ENCODE data around the gene CENPK. TPM values are rescaled to one million over a fixed set of nuclear protein-coding genes. Genes with fewer than 3 reads are reported as not detected.

CENPK gene
- total RNA-seq, 1 experiment from 2014 or later = 34.2 TPM

DNA sequence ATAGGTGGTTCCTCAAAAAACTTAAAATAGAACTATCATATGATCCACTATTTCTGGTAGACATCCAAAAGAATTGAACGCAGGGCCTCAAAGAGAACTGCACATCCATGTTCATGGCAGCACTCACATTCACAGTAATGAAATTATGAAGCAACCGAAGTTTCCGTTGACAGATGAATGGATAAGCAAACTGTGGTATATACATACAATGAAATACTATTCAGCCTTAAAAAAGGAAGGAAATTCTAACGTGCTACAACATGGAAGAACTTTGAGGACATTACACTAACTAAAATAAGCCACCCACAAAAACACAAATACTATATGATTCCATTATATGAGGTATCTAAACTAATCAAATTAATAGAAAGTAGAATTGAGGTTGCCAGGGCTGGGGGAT lies 18.5 kb downstream of the CENPK start:
- 0 out of 2 replicates have a peak, but pooled peaks cover 2% of the 10 kb centered on the region for H3K36me3 ChIP-seq (ENCODE audit: control insufficient read depth, insufficient read depth, low read length)
- H3K9me3 ChIP-seq (ENCODE audit: control insufficient read depth, insufficient read depth, low read depth, low read length) = no peaks in the 10 kb centered on the region
- POLR2A ChIA-PET = no interaction called here
- intact Hi-C loops (cut with micrococcal nuclease; ENCODE audit: unreplicated experiment) = no loop called here
- H3K27me3 ChIP-seq (ENCODE audit: control insufficient read depth, insufficient read depth, low read length) = no peaks in the 10 kb centered on the region
- in situ Hi-C loops (cut with HindIII; ENCODE audit: low pct_unique_long_range_greater_than_20kb, low sequenced_read_pairs) = no loop called here
- CTCF ChIA-PET = no interaction called here
- no peak overlapping the region for H3K27ac ChIP-seq (ENCODE audit: low read length)
- no peaks in the 10 kb centered on the region for H3K4me1 ChIP-seq (ENCODE audit: control insufficient read depth, insufficient read depth, low read length)
- no TSS peak for BruUV-seq (replicated peaks)
- TF ChIP-seq SIN3A (IDR thresholded peaks at IDR 0.05; ENCODE audit: borderline replicate concordance, insufficient read depth, low read depth, low read length) (no peak), TCF7L2 (IDR thresholded peaks at IDR 0.05; ENCODE audit: low read depth, low read length) (no peak), POLR2AphosphoS5 (IDR thresholded peaks at IDR 0.05; ENCODE audit: low read depth, low read length) (no peak)
- TF ChIP-seq, protein P1, sequence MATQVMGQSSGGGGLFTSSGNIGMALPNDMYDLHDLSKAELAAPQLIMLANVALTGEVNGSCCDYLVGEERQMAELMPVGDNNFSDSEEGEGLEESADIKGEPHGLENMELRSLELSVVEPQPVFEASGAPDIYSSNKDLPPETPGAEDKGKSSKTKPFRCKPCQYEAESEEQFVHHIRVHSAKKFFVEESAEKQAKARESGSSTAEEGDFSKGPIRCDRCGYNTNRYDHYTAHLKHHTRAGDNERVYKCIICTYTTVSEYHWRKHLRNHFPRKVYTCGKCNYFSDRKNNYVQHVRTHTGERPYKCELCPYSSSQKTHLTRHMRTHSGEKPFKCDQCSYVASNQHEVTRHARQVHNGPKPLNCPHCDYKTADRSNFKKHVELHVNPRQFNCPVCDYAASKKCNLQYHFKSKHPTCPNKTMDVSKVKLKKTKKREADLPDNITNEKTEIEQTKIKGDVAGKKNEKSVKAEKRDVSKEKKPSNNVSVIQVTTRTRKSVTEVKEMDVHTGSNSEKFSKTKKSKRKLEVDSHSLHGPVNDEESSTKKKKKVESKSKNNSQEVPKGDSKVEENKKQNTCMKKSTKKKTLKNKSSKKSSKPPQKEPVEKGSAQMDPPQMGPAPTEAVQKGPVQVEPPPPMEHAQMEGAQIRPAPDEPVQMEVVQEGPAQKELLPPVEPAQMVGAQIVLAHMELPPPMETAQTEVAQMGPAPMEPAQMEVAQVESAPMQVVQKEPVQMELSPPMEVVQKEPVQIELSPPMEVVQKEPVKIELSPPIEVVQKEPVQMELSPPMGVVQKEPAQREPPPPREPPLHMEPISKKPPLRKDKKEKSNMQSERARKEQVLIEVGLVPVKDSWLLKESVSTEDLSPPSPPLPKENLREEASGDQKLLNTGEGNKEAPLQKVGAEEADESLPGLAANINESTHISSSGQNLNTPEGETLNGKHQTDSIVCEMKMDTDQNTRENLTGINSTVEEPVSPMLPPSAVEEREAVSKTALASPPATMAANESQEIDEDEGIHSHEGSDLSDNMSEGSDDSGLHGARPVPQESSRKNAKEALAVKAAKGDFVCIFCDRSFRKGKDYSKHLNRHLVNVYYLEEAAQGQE (IDR thresholded peaks at IDR 0.05; ENCODE audit: insufficient read depth in 1 of 2, low read depth in 2 of 2, low read length in 1 of 2) = no peak
- TF ChIP-seq, protein P2, sequence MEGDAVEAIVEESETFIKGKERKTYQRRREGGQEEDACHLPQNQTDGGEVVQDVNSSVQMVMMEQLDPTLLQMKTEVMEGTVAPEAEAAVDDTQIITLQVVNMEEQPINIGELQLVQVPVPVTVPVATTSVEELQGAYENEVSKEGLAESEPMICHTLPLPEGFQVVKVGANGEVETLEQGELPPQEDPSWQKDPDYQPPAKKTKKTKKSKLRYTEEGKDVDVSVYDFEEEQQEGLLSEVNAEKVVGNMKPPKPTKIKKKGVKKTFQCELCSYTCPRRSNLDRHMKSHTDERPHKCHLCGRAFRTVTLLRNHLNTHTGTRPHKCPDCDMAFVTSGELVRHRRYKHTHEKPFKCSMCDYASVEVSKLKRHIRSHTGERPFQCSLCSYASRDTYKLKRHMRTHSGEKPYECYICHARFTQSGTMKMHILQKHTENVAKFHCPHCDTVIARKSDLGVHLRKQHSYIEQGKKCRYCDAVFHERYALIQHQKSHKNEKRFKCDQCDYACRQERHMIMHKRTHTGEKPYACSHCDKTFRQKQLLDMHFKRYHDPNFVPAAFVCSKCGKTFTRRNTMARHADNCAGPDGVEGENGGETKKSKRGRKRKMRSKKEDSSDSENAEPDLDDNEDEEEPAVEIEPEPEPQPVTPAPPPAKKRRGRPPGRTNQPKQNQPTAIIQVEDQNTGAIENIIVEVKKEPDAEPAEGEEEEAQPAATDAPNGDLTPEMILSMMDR (IDR thresholded peaks at IDR 0.05) = no peak
- H3K4me3 ChIP-seq (ENCODE audit: low read depth in 2 of 2, low read length in 2 of 2) = no peak overlapping the region
- ATAC-seq (no peak), DNase-seq (ENCODE audit: low read depth, low spot score) (no peak)

DNA sequence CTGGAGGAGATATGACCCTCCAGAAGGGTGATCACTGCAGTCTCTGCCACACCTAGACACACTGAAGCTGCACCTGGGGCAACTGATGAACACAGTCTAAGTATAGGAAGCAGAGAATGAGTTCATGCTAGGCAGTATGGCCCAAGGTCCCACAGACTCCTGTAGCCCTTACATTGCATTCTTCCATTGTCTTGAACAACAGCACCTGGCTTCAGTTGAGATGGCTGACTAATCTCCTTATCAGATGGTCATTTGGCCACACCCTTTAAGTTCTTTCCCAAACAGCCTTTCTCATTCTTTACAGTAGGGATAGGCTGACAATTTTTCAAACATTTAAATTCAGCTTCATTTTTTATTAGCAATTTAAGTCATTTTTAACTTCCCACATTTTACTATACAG lies 23.1 kb downstream of the CENPK start:
- ATAC-seq (no peak), DNase-seq (ENCODE audit: low read depth, low spot score) (no peak)
- Histone ChIP-seq H3K27me3 (ENCODE audit: control insufficient read depth, insufficient read depth, low read length) (no peaks in the 10 kb centered on the region), H3K27ac (ENCODE audit: low read length) (no peak overlapping the region), H3K4me3 (ENCODE audit: low read depth in 2 of 2, low read length in 2 of 2) (no peak overlapping the region), H3K4me1 (ENCODE audit: control insufficient read depth, insufficient read depth, low read length) (no peaks in the 10 kb centered on the region), H3K36me3 (ENCODE audit: control insufficient read depth, insufficient read depth, low read length) (0 out of 2 replicates have a peak, but pooled peaks cover 2% of the 10 kb centered on the region), H3K9me3 (ENCODE audit: control insufficient read depth, insufficient read depth, low read depth, low read length) (no peaks in the 10 kb centered on the region)
- CTCF ChIA-PET = no interaction called here
- TF ChIP-seq POLR2AphosphoS5 (IDR thresholded peaks at IDR 0.05; ENCODE audit: low read depth, low read length) = no peak
- TF ChIP-seq, protein P1 (IDR thresholded peaks at IDR 0.05; ENCODE audit: insufficient read depth in 1 of 2, low read depth in 2 of 2, low read length in 1 of 2) = no peak
- no peak for TF ChIP-seq SIN3A (IDR thresholded peaks at IDR 0.05; ENCODE audit: borderline replicate concordance, insufficient read depth, low read depth, low read length)
- no peak for TF ChIP-seq TCF7L2 (IDR thresholded peaks at IDR 0.05; ENCODE audit: low read depth, low read length)
- TF ChIP-seq, protein P2 (IDR thresholded peaks at IDR 0.05) = no peak
- POLR2A ChIA-PET = no interaction called here
- BruUV-seq (replicated peaks) = no TSS peak
- in situ Hi-C loops (cut with HindIII; ENCODE audit: low pct_unique_long_range_greater_than_20kb, low sequenced_read_pairs) = no loop called here
- intact Hi-C loops (cut with micrococcal nuclease; ENCODE audit: unreplicated experiment) = no loop called here

All from Panc1 (cell line).